ENCODE data around the gene FTO. TPM values are rescaled to one million over a fixed set of nuclear protein-coding genes. Genes with fewer than 3 reads are reported as not detected.

The FTO gene
- total RNA-seq, 2 experiments from 2014 or later = 48.6 to 53.2 TPM

- no peak overlapping the region for H3K27ac Mint-ChIP-seq
- intact Hi-C loops (cut with micrococcal nuclease) = no loop called here
- no peaks in the 10 kb centered on the region for H3K36me3 Mint-ChIP-seq (ENCODE audit: low read depth)
- H3K4me1 Mint-ChIP-seq (ENCODE audit: low read depth) = no peaks in the 10 kb centered on the region
- peaks cover 15% of the 10 kb centered on the region for H3K27me3 Mint-ChIP-seq
- TF ChIP-seq CTCF (IDR thresholded peaks at IDR 0.05) = no peak
- H3K4me3 Mint-ChIP-seq = no peak overlapping the region
- ChIA-PET CTCF (no interaction called here), POLR2A (no interaction called here)
- DNase-seq = no peak
- no peaks in the 10 kb centered on the region for H3K9me3 Mint-ChIP-seq
- ATAC-seq = no peak
Measured at GRCh38 chr16:54143410-54143809, 439.5 kb downstream of the FTO start.

GRCh38 chr16:54143934-54144571 is 440.1 kb downstream of the FTO start:
- no peak for TF ChIP-seq CTCF (IDR thresholded peaks at IDR 0.05)
- POLR2A ChIA-PET = no interaction called here
- CTCF ChIA-PET = no interaction called here
- Mint-ChIP-seq H3K36me3 (ENCODE audit: low read depth) (no peaks in the 10 kb centered on the region), H3K27me3 (peaks cover 17% of the 10 kb centered on the region), H3K4me3 (no peak overlapping the region), H3K9me3 (no peaks in the 10 kb centered on the region), H3K4me1 (ENCODE audit: low read depth) (no peaks in the 10 kb centered on the region), H3K27ac (no peak overlapping the region)
- DNase-seq = no peak
- no peak for ATAC-seq
- intact Hi-C loops (cut with micrococcal nuclease) = no loop called here

GRCh38 chr16:54144572-54144947 is 440.6 kb downstream of the FTO start:
- no peak for DNase-seq
- POLR2A ChIA-PET = no interaction called here
- Mint-ChIP-seq H3K4me3 (no peak overlapping the region), H3K36me3 (ENCODE audit: low read depth) (no peaks in the 10 kb centered on the region), H3K4me1 (ENCODE audit: low read depth) (no peaks in the 10 kb centered on the region), H3K27me3 (peaks cover 17% of the 10 kb centered on the region), H3K9me3 (no peaks in the 10 kb centered on the region), H3K27ac (no peak overlapping the region)
- CTCF ChIA-PET = no interaction called here
- intact Hi-C loops (cut with micrococcal nuclease) = no loop called here
- no peak for ATAC-seq
- no peak for TF ChIP-seq CTCF (IDR thresholded peaks at IDR 0.05)

- no peak overlapping the region for H3K27ac Mint-ChIP-seq
- CTCF ChIA-PET = no interaction called here
- POLR2A ChIA-PET = interaction anchor here (0.6 kb wide), 1 partner anchor 112 kb away, joined by 3 read pairs; no protein-coding TSS in a partner anchor
- H3K4me3 Mint-ChIP-seq = no peak overlapping the region
- H3K9me3 Mint-ChIP-seq = no peaks in the 10 kb centered on the region
- peaks cover 12% of the 10 kb centered on the region for H3K27me3 Mint-ChIP-seq
- H3K4me1 Mint-ChIP-seq (ENCODE audit: low read depth) = no peaks in the 10 kb centered on the region
- DNase-seq (no peak), ATAC-seq (no peak)
- TF ChIP-seq CTCF (IDR thresholded peaks at IDR 0.05) = no peak
- intact Hi-C loops (cut with micrococcal nuclease) = no loop called here
- no peaks in the 10 kb centered on the region for H3K36me3 Mint-ChIP-seq (ENCODE audit: low read depth)
Measured at GRCh38 chr16:54145881-54146280, 441.9 kb downstream of the FTO start.

- H3K36me3 Mint-ChIP-seq (ENCODE audit: low read depth) = no peaks in the 10 kb centered on the region
- no peak for ATAC-seq
- H3K27ac Mint-ChIP-seq = no peak overlapping the region
- CTCF ChIA-PET = interaction anchor here (1.1 kb wide), 1 partner anchor 10 kb away, joined by 3 read pairs; no protein-coding TSS in a partner anchor
- intact Hi-C loops (cut with micrococcal nuclease) = no loop called here
- H3K4me3 Mint-ChIP-seq = no peak overlapping the region
- no peaks in the 10 kb centered on the region for H3K4me1 Mint-ChIP-seq (ENCODE audit: low read depth)
- no peak for TF ChIP-seq CTCF (IDR thresholded peaks at IDR 0.05)
- no peaks in the 10 kb centered on the region for H3K9me3 Mint-ChIP-seq
- POLR2A ChIA-PET = no interaction called here
- no peak for DNase-seq
- H3K27me3 Mint-ChIP-seq = peaks cover 2% of the 10 kb centered on the region
Measured at GRCh38 chr16:54148974-54149373, 445.0 kb downstream of the FTO start.

Data from activated CD8-positive, alpha-beta T cell treated with anti-CD3 and anti-CD28 coated beads for 36 hours (primary cell).